Measurements from ENCODE around the gene PRKN.

PRKN gene

GRCh38 chr6:162471842-162472241 is 255.7 kb downstream of the PRKN start:
- Histone ChIP-seq H3K27ac (no peak overlapping the region), H3K4me1 (ENCODE audit: low read depth, poor library complexity, severe bottlenecking) (no peaks in the 10 kb centered on the region), H3K4me3 (IDR thresholded peaks at IDR 0.05; ENCODE audit: insufficient read depth, low read depth, low read length) (no peak overlapping the region), H4K20me1 (ENCODE audit: insufficient read depth) (no peaks in the 10 kb centered on the region), H3K79me2 (ENCODE audit: insufficient read depth, low read depth) (no peaks in the 10 kb centered on the region), H3K36me3 (ENCODE audit: insufficient read depth) (no peaks in the 10 kb centered on the region), H3K27me3 (ENCODE audit: insufficient read depth, low read depth) (no peaks in the 10 kb centered on the region), H3K9ac (no peak overlapping the region), H2AFZ (ENCODE audit: low read depth) (no peak overlapping the region), H3K4me2 (no peak overlapping the region)
- no peak for TF ChIP-seq CTCF (conservative IDR thresholded peaks at IDR 0.05; ENCODE audit: low read depth, low read length)

DNA sequence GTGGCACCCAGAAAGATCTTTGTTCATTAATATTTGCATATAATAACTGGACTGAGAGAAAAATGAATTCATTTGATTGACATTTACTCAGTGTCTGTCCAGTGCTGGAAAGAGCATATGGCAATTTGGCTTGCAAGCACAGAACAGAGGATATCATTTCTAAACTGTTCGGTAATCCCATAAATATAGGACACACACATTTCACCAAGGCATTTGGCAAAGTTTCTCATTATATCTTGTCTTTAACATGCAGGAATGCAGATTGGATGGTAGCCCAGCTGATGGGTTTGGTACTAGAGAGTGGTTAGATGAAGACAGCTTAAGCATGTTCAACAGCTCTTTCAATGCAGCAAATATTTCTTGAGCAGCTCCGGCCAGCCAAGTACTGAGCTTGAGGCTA is 259.2 kb downstream of the PRKN start:
- no peaks in the 10 kb centered on the region for H3K36me3 ChIP-seq (ENCODE audit: insufficient read depth)
- no peak overlapping the region for H3K27ac ChIP-seq
- H2AFZ ChIP-seq (ENCODE audit: low read depth) = no peak overlapping the region
- H3K27me3 ChIP-seq (ENCODE audit: insufficient read depth, low read depth) = no peaks in the 10 kb centered on the region
- TF ChIP-seq CTCF (conservative IDR thresholded peaks at IDR 0.05; ENCODE audit: low read depth, low read length) = no peak
- H3K4me3 ChIP-seq (IDR thresholded peaks at IDR 0.05; ENCODE audit: insufficient read depth, low read depth, low read length) = no peak overlapping the region
- no peaks in the 10 kb centered on the region for H3K79me2 ChIP-seq (ENCODE audit: insufficient read depth, low read depth)
- no peak overlapping the region for H3K9ac ChIP-seq
- H3K4me1 ChIP-seq (ENCODE audit: low read depth, poor library complexity, severe bottlenecking) = no peaks in the 10 kb centered on the region
- no peak overlapping the region for H3K4me2 ChIP-seq
- H4K20me1 ChIP-seq (ENCODE audit: insufficient read depth) = no peaks in the 10 kb centered on the region

DNA sequence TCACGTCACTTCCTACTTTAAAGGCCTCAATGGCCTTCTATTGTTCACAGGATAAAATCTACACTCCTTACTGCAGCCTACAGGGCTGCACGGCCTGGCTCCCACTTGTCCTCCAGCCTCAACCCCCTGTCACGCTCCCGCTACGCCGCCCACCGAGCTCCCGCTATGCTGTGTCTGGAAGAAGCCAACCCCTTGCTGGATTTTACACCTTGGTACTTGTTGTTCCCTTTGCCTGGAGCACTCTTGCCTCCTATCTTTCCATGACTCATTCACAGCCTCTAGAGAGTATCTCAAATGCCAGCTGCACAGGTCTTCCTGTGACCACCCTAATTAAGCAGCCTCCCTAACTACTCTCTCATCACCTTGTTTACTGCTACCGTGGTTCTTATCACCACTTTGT is 259.9 kb downstream of the PRKN start:
- H3K4me2 ChIP-seq = no peak overlapping the region
- no peaks in the 10 kb centered on the region for H3K36me3 ChIP-seq (ENCODE audit: insufficient read depth)
- no peaks in the 10 kb centered on the region for H3K27me3 ChIP-seq (ENCODE audit: insufficient read depth, low read depth)
- H2AFZ ChIP-seq (ENCODE audit: low read depth) = no peak overlapping the region
- H3K4me3 ChIP-seq (IDR thresholded peaks at IDR 0.05; ENCODE audit: insufficient read depth, low read depth, low read length) = no peak overlapping the region
- no peak for TF ChIP-seq CTCF (conservative IDR thresholded peaks at IDR 0.05; ENCODE audit: low read depth, low read length)
- no peaks in the 10 kb centered on the region for H4K20me1 ChIP-seq (ENCODE audit: insufficient read depth)
- H3K9ac ChIP-seq = no peak overlapping the region
- no peaks in the 10 kb centered on the region for H3K79me2 ChIP-seq (ENCODE audit: insufficient read depth, low read depth)
- H3K4me1 ChIP-seq (ENCODE audit: low read depth, poor library complexity, severe bottlenecking) = no peaks in the 10 kb centered on the region
- H3K27ac ChIP-seq = no peak overlapping the region

- Histone ChIP-seq H3K4me3 (IDR thresholded peaks at IDR 0.05; ENCODE audit: insufficient read depth, low read depth, low read length) (no peak overlapping the region), H3K4me1 (ENCODE audit: low read depth, poor library complexity, severe bottlenecking) (no peaks in the 10 kb centered on the region), H3K4me2 (no peak overlapping the region), H3K27me3 (ENCODE audit: insufficient read depth, low read depth) (no peaks in the 10 kb centered on the region), H3K79me2 (ENCODE audit: insufficient read depth, low read depth) (no peaks in the 10 kb centered on the region), H3K36me3 (ENCODE audit: insufficient read depth) (no peaks in the 10 kb centered on the region), H2AFZ (ENCODE audit: low read depth) (no peak overlapping the region), H3K9ac (no peak overlapping the region), H4K20me1 (ENCODE audit: insufficient read depth) (no peaks in the 10 kb centered on the region), H3K27ac (no peak overlapping the region)
- TF ChIP-seq CTCF (conservative IDR thresholded peaks at IDR 0.05; ENCODE audit: low read depth, low read length) = no peak
These were observed 264.0 kb downstream of the PRKN start for GRCh38 chr6:162463576-162463975.

- Histone ChIP-seq H3K27ac (no peak overlapping the region), H3K27me3 (ENCODE audit: insufficient read depth, low read depth) (no peaks in the 10 kb centered on the region), H2AFZ (ENCODE audit: low read depth) (no peak overlapping the region), H3K4me1 (ENCODE audit: low read depth, poor library complexity, severe bottlenecking) (no peaks in the 10 kb centered on the region), H3K36me3 (ENCODE audit: insufficient read depth) (no peaks in the 10 kb centered on the region), H4K20me1 (ENCODE audit: insufficient read depth) (no peaks in the 10 kb centered on the region), H3K9ac (no peak overlapping the region), H3K4me3 (IDR thresholded peaks at IDR 0.05; ENCODE audit: insufficient read depth, low read depth, low read length) (no peak overlapping the region), H3K4me2 (no peak overlapping the region), H3K79me2 (ENCODE audit: insufficient read depth, low read depth) (no peaks in the 10 kb centered on the region)
- TF ChIP-seq CTCF (conservative IDR thresholded peaks at IDR 0.05; ENCODE audit: low read depth, low read length) = no peak
These were observed 267.6 kb downstream of the PRKN start for GRCh38 chr6:162459985-162460384.
